Ramos (cell line): ENCODE results near the gene ARPIN.

Experiments
- in situ Hi-C: fragments of 300-500 bp; cut with MboI; formaldehyde crosslinking; loops from one replicate; pipeline ENCODE4 v1.14.3; 2022; ENCODE audit warnings: low sequenced_read_pairs; ENCODE audit not compliant: unreplicated experiment

The ARPIN gene

DNA sequence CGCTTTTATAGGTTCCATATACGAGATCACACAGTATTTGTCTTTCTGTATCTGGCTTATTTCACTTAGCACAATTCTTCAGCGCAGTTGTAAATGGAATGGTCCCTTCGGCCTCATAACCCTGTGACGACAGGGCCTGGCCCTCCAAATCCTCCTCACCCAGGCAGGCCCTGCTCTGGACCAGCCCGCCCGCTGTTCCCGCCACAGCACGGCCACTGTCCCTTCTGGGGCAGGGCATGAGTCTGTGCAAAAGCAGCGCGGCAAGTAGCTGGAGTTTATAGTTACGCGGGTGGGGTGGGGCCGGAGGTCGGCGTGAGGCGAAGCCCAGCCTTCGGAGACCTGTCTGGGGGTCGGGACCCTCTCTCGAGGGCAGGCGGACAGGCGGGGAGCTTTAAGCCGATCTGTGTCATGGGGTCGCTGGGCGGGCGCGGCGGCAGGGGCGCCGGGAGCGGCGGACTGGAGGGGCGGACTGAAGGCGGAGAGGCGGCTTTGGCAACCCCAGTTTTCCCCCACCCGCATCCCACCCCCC lies 543 bp downstream of the ARPIN start:
- in situ Hi-C loops, result no loop called here

DNA sequence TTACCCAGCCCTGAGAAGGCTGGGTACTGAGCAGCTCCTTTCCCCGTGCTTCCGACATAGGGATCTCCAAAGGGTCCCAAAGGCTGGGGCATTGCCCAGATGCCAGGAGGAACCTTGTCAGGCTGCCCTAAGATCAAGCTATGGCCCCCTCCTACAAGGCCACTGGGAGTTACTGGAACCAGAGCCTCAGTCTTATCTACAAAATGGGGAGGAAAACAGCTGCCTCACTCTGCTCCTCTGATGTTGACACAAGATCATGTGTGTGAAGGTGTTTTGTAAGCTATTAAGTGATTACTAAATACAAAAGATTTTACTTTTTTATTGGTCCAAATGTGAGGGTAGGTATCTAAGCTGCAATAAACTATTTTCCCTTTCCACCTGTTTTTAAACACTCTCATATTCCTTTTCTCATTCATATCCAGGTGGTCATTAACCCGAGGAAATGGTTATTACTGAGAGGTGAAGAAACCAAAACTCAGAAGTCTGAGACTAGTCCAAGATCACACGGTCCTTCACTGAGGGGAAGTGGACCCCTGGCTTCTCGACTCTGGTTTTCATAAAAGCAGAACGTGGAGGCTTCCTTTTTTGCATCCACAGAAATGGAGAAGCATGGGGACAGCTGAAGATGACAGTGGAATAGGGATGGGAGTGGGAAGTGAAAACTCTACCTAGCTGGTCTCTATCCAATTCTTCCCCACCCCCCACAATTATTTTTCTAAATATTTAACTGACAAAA lies 1.7 kb downstream of the ARPIN start:
- in situ Hi-C loops, result no loop called here

DNA sequence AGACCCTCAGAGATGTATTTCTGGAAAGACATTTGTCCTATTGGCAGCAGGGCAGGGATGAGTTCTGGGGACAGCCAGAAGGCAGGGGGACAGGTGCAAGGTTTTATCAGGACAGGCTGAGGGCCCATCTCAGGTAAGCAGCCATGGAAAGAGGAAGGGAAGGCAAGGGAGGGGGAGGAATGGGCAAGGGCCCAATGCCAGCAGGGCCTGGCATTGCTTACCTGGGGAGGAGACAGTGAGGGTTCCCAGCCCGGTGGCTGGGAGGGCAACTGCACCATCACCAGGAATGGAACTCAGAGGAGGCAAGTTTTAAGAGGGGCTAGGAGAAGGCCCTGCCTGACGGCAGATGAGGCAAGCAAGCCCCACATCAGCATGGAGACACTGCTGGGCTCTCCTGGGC lies 3.1 kb downstream of the ARPIN start:
- in situ Hi-C loops, result no loop called here

DNA sequence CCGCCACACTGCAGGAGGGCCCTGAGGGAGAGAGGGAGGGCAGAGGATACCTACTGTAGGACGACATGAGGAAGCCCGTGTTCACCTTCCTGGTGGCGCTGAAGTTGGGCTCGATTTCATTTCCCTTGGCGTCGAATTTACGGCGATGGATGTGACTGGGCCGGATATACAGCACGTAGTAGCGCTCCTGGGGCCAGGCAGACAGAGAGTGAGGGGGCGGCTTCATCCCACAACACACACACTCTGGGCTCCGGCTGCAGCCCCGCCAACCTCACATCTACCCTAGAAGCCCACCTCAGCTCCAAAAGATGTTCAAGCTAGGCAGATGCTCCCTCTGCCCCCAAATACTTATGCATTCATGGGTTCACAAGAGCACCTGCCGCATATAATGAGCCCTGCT lies 4.5 kb downstream of the ARPIN start:
- in situ Hi-C loops, result no loop called here

DNA sequence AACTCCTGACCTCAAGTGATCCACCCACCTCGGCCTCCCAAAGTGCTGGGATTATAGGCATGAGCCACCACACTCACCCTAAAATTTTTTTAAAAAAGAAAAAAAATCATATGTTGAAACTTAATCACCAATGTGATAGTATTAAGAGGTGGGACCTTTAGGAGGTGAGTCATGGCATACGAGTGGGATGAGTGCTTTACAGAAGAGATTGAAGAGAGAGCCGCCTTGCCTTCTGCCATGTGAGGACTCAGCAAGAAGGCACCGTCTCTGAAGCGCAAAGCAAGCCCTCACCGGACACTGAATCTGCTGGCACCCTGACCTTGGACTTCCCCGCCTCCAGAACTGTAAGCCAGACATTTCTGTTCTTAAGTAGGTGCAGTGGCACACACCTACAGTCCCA lies 5.5 kb downstream of the ARPIN start:
- in situ Hi-C loops, result no loop called here

DNA sequence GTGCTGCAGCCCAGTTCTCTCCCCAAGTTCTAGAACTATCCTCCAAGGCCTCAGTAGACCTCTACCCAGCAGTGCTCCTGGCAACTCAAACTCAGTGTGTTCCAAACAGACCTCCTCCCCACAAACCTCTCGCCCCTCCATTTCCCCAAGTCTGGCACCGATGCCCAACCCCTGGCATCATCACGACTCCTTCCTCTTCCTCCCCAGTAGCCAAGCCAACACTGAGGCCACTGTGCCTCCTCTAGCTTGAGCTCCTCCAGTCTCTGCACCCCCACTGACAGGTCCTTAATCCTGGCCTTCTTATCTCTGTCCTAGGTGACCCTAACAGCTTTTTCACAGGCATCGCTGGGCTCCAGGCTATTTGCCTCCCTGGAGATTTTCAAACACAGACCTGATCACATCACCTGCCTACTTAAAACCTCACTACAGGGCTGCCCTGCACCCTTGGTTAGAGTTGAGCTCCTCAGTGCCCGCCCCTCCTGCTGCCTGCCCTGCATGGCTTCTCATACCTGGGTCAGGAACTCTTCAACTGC lies 6.8 kb downstream of the ARPIN start:
- in situ Hi-C loops, result no loop called here

DNA sequence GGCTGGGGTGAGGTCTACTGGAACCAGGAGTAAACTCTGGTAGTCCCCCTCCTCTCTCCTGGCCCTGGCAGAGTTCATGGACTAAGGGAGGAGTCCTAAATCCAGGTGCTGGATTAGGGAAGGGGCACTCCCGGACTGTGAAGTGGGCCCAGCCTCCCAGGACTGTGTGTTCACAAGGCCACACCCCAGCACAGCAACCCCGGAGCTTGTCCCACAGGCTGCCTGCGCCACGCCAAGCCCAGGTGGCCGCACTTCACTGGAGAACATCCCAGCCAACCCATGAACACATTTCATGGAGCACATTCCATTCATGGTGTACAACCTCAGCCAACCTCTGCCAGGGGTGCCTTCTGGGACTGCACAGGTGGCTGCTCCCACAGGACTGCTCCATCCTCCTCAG lies 8.2 kb downstream of the ARPIN start:
- in situ Hi-C loops, result loop anchor here (5.0 kb wide), 1 partner anchor 168 kb away; no protein-coding TSS in a partner anchor

DNA sequence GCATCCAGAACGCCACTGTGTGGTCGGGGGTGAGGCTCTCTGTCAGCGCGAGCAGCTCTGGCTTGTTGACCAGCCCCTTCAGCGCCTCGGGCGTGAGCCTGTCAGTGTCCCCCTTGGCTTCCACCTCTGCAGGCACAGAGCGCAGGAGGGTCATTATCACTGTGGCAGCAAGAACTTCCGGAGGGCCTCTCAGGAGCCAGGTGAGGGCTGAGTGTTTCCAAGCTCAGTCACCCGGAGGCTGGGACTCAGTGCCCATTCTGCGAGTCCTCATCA lies 9.0 kb downstream of the ARPIN start:
- in situ Hi-C loops, result loop anchor here (5.0 kb wide), 1 partner anchor 169 kb away; no protein-coding TSS in a partner anchor

DNA sequence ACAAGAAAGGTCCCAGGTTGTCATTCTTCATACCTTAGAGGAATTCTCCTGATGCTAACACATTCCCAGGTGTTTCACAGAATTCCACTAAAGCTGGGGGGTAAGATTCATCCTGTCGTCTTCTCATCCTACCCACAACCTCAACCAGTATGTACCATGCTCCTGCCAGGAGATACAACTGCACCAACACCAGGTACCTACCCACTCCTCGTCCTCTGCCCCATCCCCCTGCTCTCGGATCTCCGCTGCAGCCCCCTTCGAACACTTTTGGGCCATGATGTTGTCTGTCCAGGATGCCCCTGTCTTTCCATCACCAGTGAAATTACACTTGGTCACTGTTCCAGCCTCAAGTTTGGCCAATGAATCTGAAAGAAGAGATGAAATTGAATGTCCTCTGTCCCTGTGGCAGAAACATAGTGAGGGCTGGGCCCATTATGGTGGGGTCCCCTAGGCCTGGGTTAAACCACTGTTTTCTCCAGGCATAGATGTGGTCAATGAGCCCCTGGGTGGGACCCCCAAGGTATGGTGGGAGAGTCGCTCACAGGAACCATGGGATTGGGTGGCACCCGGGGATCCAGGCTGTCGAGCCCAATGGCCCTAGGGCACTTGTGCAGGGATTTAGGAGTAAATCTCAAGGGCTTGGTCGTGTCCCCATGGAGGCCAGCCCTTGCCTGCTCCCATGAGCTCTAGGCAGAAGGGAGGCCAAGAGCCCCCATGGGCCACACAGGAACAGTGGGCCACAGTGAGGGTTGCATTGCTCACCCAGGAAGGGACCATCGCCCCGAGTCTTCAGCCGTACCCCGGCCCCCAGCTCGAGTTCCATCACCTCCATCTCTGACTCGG lies 9.5 kb downstream of the ARPIN start:
- in situ Hi-C loops, result loop anchor here (5.0 kb wide), 1 partner anchor 169 kb away; no protein-coding TSS in a partner anchor

DNA sequence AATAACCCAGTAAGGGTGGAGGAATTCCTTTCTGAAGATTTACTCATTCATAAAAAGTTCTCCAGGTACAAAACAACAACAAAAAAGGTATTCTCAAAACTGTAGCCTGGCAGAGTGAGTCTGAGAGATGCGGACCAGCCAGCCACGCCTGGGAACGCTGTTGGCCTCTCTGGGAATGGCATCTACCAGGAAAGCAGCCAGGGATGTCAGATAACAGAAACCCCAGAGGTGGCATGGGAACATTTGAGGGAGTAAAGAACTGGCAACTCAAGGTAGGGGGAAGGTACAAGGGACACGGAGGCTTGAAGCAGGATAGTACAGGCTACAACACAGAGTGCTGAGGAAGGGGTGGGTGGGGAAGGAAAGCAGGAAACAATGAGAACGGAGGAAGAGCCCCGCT lies 11.9 kb downstream of the ARPIN start:
- in situ Hi-C loops, result loop anchor here (5.0 kb wide), 1 partner anchor 171 kb away; no protein-coding TSS in a partner anchor

DNA sequence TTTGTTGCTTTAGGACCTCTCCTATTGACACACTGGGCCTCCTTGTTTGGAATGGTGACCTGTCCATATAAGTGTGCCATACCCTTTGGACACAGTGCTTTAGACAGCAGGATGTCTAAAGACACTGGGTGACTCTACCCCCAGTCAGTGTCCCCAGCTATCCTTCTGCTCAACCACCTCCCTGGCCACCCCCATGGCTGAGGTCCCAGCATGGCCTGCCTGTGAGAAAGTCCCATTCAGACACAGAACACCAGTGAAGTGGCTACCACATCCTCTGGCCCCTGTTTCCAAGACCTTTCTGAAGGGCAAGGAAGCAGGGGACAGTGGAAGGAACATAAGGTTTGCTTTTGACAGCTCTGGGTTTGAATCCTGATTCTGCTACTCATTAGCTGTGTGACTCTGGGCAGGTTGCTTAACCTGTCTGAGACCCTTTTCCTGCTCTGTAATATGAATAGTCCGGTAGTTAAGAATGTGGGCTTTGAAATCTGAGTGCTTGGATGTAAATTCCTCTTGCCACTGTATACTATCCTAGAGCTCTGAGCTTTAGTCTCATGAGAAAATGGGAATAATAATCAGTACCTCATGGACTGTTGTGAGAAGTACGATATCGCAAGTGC lies 12.7 kb downstream of the ARPIN start:
- in situ Hi-C loops, result loop anchor here (5.0 kb wide), 1 partner anchor 172 kb away; no protein-coding TSS in a partner anchor

DNA sequence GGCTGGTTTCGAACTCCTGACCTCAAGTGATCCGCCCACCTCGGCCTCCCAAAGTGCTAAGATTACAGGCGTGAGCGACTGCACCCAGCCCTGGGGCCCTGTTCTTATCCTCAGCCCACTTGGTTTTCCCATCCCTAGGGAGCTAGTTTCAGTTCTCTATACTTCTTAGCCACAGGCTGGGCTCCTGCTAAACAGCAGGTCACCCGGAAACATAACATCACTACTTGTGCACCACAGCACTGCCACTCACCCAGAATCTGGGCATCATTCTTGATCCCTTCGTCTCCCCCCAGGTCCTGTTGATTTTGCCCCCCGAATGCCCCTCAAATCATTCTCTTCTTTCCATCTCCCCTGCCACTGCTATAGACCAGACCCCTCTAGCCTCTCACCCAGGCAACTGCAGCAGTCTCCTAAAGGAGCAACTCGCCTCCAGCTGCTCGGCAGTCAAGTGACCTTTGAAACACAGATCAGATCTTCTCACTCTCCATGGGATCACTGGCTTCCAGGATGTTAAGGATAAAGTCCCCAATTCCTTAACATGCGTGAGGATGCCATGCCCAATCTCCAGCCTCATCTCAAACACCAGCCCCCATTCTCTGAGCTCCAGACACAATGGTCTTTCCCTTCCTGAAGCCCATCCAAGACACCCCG lies 13.3 kb downstream of the ARPIN start:
- in situ Hi-C loops, result no loop called here

DNA sequence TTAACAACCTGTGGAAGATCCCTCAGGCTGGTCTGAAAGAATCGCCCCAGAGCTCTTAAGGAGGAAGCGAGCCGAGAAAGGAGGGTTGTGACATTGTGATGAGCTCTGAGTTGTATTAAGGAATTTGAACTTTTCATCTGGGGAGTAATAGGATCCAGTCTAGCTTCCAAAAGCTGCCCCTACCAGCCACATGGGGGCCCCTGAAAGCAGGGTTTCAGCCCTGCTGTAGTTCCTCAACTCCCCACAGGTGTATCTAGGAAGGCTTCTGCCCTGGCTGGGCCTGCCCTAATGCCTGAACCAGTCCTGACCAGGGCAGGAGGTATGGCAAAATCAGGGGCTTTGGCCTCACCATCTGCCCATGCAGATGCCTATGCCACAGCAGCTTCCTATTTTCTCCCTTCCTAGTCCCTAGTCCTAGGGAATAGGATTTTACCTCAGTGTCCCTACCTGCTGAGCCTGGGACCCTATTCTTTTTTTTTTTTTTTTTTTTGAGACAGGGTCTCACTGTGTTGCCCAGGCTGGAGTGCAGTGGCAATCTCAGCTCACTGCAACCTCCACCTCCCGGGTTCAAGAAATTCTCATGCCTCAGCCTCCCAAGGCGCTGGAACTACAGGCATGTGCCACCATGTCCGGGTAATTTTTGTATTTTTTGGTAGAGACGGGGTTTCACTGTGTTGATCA lies 14.0 kb downstream of the ARPIN start:
- in situ Hi-C loops, result no loop called here

DNA sequence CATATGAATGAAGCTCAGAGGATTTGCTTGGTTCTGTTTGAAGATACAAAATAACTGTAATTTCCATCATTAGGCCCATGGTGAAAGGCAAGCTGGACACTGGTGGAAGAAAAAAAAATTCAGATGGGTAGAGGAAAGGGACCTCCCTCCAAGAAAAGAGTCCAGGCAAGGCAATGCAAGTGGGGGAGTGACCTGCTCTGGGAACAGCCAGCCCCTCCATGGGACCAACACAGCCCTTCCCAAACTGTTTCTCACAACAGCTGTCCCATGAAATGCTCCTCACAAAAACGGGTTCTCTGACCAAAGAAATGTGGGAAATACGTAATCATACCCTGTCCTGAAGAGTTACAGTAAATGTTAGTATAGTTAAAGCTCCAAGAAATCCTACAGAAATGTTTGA lies 14.6 kb downstream of the ARPIN start:
- in situ Hi-C loops, result no loop called here

DNA sequence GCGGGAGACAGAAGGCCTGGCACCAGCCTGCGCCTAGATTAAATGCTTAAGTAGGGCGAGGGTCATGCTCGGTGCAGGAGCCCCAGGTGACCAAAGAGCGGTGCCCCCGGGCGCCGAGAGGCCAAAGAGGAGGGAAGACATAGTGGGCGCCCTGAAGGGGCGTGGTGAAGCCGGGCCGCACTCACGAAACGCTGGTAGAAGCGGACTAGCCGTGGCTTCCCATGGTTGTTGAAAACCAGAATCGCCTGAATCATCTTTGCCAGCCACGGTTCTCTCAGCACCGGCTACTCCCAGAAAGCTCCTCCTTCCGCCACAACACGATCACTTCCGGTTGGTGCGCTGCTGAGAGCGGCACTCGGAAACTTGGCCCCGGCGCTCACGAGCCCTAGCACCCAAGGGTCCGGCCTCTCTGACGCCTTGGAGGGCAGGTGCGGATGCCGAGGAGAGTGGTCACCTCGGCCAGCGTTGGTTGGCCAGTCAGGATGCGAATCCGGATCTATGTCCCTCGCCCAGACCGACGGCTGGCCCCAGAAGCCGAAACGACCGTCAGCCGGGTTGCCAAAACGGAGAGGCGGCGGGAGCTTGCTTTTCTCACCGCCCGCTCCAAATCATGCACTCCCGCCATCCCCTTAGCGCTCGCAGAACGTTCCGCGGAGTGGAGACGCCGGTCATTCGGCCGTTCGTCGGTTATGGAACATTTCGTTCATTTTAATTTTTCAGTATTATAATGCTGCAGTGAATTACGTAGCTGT lies 18.9 kb downstream of the ARPIN start, which contains the start of gene AP3S2:
Gene AP3S2 (minus strand): TSS at position 299 of the 752 bp plus-strand sequence. CDS start 45 bp downstream, at position 254.
- in situ Hi-C loops, result loop anchor here (5.0 kb wide), 1 partner anchor 198 kb away; no protein-coding TSS in a partner anchor

DNA sequence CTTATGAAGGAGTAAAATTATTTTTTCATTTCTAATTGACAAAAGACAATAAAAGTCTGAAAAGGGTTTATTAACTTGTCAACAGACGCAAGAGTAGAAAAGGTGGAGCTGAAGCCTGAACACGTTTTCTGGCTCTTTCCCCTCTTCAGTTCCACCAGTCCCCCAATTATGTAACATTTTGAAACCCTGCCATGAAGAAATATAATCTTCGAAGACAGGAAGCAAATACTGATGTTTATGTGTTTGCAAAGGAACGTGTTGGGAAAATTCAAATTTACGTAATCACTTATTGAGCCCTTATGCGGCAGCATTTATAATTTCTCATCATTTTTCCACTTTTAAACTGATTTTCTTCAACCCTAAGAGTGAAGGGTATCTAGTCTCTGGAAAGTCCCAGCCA lies 19.7 kb downstream of the ARPIN start:
- in situ Hi-C loops, result loop anchor here (5.0 kb wide), 1 partner anchor 199 kb away; no protein-coding TSS in a partner anchor

DNA sequence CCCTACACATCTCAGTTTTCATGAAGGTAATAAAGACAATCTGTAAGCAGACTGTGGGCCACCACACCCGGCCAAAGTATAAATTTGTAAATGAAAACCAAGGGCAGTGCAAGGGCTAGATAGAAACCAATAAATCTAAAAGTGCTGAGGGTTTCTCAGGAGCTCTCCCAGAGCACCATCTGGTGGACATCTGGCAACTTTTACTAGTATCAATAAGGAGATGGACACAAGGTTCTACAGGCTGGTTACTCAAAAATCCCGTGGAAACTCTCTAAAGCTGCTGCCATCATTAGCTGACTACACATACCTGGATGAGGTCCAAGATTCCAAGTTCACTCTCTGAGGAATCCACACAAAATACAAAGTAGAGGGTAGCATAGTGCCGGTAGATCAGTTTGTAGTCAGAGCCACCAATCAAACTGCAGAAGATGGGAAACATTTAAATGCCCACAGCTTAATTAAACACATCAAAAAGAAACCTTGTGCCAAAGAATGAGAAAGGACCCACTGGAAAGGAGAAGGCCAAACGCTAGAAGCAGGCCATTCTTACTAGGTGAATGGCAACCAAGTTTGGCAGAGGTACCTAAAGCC lies 24.4 kb downstream of the ARPIN start:
- in situ Hi-C loops, result no loop called here

DNA sequence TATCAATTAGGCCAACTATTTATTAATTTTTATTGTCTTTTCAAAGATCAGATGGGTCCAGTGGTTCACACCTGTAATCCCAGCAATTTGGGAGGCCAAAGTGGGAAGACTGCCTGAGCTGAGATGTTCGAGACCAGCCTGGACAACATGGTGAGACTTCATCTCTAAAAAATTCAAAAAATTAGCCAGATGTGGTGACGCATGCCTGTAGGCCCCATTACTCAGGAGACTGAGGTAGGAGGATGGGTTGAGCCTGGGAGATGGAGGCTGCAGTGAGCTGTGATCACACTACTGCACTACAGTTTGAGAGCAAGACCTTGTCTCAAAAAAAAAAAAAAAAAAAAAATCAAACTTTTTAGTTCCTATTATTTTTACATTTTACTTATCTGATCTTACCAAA lies 27.1 kb downstream of the ARPIN start:
- in situ Hi-C loops, result no loop called here
